AG04450 (cell line): ENCODE data around the gene OR5H2. TPM values are rescaled to one million over a fixed set of nuclear protein-coding genes. Genes with fewer than 3 reads are reported as not detected.

Source experiments
- CTCF ChIA-PET: fragments of 300-600, 350-600 bp; formaldehyde crosslinking; extraction: SDS; loops from one replicate; lab custom pipeline; 2022; ENCODE audit warnings: antibody characterized with exemption, inconsistent platforms; lab: Charles Lee
- POLR2A ChIA-PET: fragments of 350-600 bp; formaldehyde crosslinking; extraction: SDS; loops from one replicate; lab custom pipeline; 2021; ENCODE audit warnings: antibody characterized with exemption, inconsistent platforms; lab: Yijun Ruan, JAX
- DNase-seq: peaks from one replicate; pipeline ENCODE4 v3.0.0-alpha.2; 2011; ENCODE audit warnings: low read depth, low spot score
- H3K27ac ChIP-seq: one replicate; pipeline ENCODE4 v1.5.1; 2012; ENCODE audit warnings: low read depth, low read length, control low read depth
- H3K27me3 ChIP-seq: one replicate; pipeline ENCODE4 v1.6.0; 2012; ENCODE audit warnings: low read length; ENCODE audit not compliant: control insufficient read depth, insufficient read depth
- H3K4me3 ChIP-seq: 2 replicates; pipeline ENCODE4 v1.5.1; 2011; ENCODE audit warnings: mild to moderate bottlenecking, low read depth, low read length, control low read depth
- H3K9me3 ChIP-seq: 2 replicates; pipeline ENCODE4 v1.5.1; 2012; ENCODE audit warnings: low read length; ENCODE audit not compliant: control insufficient read depth, insufficient read depth
- polyA plus RNA-seq: library from polyadenylated mRNA; depleted of rRNA; stranded (reverse); fragments of >200 nt; gene quantifications from 2 replicates; pipeline ENCODE4 v1.2.3, GENCODE V29; 2011
- TF ChIP-seq, protein P1 (sequence below): IDR thresholded peaks from 2 replicates; pipeline ENCODE4 v1.5.1; 2011; ENCODE audit warnings: low read depth, low read length, control low read depth, inconsistent platforms

The OR5H2 gene
- polyA plus RNA-seq, 1 experiment = not detected

DNA sequence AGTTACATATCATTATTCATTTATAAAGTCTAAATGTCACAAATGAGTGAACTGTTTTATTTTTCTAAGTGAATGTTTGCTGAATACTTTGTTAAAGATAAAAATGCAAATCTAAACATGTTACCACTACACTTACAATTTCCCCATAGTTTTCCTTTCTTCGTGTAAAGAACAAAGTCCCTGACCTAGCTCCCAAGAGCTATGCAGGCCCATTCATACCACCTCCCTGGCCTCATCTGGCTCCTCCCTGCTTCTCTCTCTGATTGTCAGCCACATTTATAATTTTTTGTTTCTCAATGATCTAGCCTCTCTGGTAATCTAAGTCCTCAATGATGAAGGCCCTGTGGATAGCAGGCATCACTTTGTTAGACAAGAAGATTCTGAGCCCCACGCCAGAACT is 40.4 kb downstream of the OR5H2 start:
- ChIA-PET CTCF (no interaction called here), POLR2A (no interaction called here)
- Histone ChIP-seq H3K9me3 (no peaks in the 10 kb centered on the region), H3K4me3 (no peak overlapping the region), H3K27ac (no peak overlapping the region), H3K27me3 (no peaks in the 10 kb centered on the region)
- TF ChIP-seq, protein P1, sequence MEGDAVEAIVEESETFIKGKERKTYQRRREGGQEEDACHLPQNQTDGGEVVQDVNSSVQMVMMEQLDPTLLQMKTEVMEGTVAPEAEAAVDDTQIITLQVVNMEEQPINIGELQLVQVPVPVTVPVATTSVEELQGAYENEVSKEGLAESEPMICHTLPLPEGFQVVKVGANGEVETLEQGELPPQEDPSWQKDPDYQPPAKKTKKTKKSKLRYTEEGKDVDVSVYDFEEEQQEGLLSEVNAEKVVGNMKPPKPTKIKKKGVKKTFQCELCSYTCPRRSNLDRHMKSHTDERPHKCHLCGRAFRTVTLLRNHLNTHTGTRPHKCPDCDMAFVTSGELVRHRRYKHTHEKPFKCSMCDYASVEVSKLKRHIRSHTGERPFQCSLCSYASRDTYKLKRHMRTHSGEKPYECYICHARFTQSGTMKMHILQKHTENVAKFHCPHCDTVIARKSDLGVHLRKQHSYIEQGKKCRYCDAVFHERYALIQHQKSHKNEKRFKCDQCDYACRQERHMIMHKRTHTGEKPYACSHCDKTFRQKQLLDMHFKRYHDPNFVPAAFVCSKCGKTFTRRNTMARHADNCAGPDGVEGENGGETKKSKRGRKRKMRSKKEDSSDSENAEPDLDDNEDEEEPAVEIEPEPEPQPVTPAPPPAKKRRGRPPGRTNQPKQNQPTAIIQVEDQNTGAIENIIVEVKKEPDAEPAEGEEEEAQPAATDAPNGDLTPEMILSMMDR = no peak
- no peak for DNase-seq

DNA sequence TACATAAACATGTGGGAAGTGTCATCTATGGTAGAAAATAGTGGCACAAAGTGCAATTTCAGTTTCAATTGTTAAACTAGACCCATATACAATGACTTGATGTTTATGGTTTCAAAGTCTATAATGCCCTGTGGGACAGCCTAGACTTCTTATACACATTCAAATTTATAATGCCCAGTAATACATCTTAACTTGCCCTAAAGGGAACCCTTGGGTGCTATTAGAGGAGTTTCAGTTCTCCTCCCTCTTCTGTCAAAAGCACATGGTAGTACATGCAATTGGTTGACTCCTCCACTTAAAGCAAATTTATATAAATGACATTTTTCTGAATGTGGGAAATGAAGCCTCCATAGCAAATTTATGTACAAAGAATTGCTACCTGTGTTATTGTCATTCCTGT is 41.1 kb downstream of the OR5H2 start:
- CTCF ChIA-PET = interaction anchor here (7.9 kb wide), 1 partner anchor 284 kb away, joined by 209 read pairs; no protein-coding TSS in a partner anchor
- POLR2A ChIA-PET = no interaction called here
- DNase-seq = no peak
- Histone ChIP-seq H3K27me3 (no peaks in the 10 kb centered on the region), H3K9me3 (no peaks in the 10 kb centered on the region), H3K4me3 (no peak overlapping the region), H3K27ac (no peak overlapping the region)
- TF ChIP-seq, protein P1 = no peak

GRCh38 chr3:98325055-98325454 is 42.8 kb downstream of the OR5H2 start:
- CTCF ChIA-PET = interaction anchor here (7.9 kb wide), 1 partner anchor 285 kb away, joined by 209 read pairs; no protein-coding TSS in a partner anchor
- no peak for DNase-seq
- POLR2A ChIA-PET = no interaction called here
- no peaks in the 10 kb centered on the region for H3K9me3 ChIP-seq
- H3K27me3 ChIP-seq = no peaks in the 10 kb centered on the region
- H3K4me3 ChIP-seq = no peak overlapping the region
- TF ChIP-seq, protein P1 = no peak
- H3K27ac ChIP-seq = no peak overlapping the region

DNA sequence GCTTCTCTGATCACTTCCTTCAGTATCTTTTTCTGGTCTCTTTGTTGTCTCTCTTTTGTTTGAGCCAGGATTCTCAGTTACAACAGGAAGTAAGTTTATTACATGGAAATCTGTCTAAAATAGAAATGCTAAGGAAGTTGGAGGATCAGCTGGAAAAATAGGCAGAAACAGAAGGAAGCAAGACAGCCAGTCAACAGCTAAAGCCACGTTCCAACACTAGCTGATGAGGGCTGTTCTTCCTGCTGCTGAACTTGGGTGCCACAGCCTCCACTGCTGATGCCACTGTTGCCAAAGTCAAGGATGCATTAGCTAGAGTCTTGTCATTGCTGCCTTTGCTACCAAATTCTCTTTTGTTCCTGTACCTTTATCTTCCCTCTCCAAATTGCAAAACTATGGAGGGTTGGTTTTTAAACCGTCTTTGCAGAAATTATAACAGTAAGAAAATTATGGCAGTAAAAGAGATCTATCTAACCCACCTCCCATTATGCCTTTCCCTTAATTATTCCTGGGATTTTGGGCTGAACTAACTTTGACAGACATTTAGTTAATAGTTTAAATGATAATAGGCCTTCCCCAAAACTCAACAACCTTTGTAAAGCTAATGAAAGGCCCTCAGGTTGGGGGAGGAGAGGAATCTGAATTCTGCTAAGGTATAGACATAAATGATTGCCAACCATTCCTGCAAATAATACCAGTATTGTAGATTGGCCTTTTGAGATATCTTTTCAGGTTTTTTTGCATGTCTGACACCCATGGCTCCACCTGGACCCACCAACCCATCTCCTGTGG is 44.0 kb downstream of the OR5H2 start:
- POLR2A ChIA-PET = no interaction called here
- no peak for DNase-seq
- Histone ChIP-seq H3K27me3 (no peaks in the 10 kb centered on the region), H3K27ac (no peak overlapping the region), H3K4me3 (no peak overlapping the region), H3K9me3 (no peaks in the 10 kb centered on the region)
- CTCF ChIA-PET = interaction anchor here (7.9 kb wide), 1 partner anchor 287 kb away, joined by 209 read pairs; no protein-coding TSS in a partner anchor
- TF ChIP-seq, protein P1 = no peak

DNA sequence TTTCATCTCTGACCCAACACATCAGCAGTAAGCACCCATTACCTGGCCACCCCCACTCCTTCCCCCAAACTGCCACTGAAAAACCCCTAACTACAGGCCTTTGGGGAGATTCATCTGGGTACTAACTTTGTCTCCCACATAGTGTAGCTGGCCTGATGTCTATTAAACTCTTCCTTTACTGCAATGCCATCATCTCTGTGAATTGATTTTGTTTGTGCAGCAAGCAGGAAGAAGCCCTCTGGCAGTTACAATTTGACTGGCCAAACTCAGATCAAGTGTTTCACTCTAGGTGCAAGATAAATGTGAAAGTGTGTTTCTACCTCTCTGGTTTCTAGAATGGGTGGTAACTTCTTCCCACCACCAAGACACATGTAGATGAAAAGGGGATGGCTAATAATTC is 44.6 kb downstream of the OR5H2 start:
- POLR2A ChIA-PET = no interaction called here
- CTCF ChIA-PET = interaction anchor here (7.9 kb wide), 1 partner anchor 287 kb away, joined by 209 read pairs; no protein-coding TSS in a partner anchor
- DNase-seq = no peak
- Histone ChIP-seq H3K27me3 (no peaks in the 10 kb centered on the region), H3K27ac (no peak overlapping the region), H3K4me3 (no peak overlapping the region), H3K9me3 (no peaks in the 10 kb centered on the region)
- TF ChIP-seq, protein P1 = no peak
